SK-N-SH (cell line): ENCODE measurements around the gene TAF4. TPM values are rescaled to one million over a fixed set of nuclear protein-coding genes. Genes with fewer than 3 reads are reported as not detected.

ENCODE experiments used
- CTCF ChIA-PET: fragments of 300-600, 350-600 bp; formaldehyde crosslinking; extraction: SDS; loops from one replicate; lab custom pipeline; 2021; lab: Yijun Ruan, JAX
- POLR2A ChIA-PET: fragments of 350-600 bp; sonication (Branson Sonifier 250); formaldehyde crosslinking; extraction: SDS; loops from one replicate; lab custom pipeline; 2020; ENCODE audit warnings: antibody characterized with exemption, inconsistent platforms; lab: Yijun Ruan, JAX
- DNase-seq: peaks from one replicate; pipeline ENCODE4 v3.0.0; 2012
- H2AFZ ChIP-seq: fragments of 200-600 bp; sonication (generic); 2 replicates; pipeline ENCODE4 v1.8.1; 2016; ENCODE audit warnings: antibody characterized with exemption, mild to moderate bottlenecking, low read depth
- H3F3A ChIP-seq: fragments of 200-600 bp; sonication (generic); replicated peaks from 2 replicates; pipeline ENCODE3; 2016; ENCODE audit warnings: antibody characterized with exemption, mild to moderate bottlenecking; ENCODE audit not compliant: insufficient read depth
- H3K27ac ChIP-seq, 2 experiments: fragments of 200-500 bp in 1 of 2; fragments of 200-600 bp in 1 of 2; sonication (Bioruptor generic) in 1 of 2; sonication (generic), shearing (Covaris generic) in 1 of 2; 2 replicates each; pipeline versions ENCODE4 v1.5.1 to v1.6.1; 2014 to 2016; ENCODE audit warnings: low read depth in 2 of 2, inconsistent platforms in 1 of 2, low read length in 1 of 2, mild to moderate bottlenecking in 1 of 2, mixed read lengths in 1 of 2
- H3K27me3 ChIP-seq: fragments of 200-600 bp; sonication (generic), shearing (Covaris generic); 2 replicates; pipeline ENCODE4 v1.6.1; 2016; ENCODE audit warnings: mixed run types; ENCODE audit not compliant: insufficient read depth
- H3K36me3 ChIP-seq, 2 experiments: fragments of 200-500 bp in 1 of 2; fragments of 200-600 bp in 1 of 2; sonication (Bioruptor generic) in 1 of 2; sonication (generic) in 1 of 2; replicated peaks in 1 of 2; 2 replicates each; pipeline versions ENCODE3 to v1.5.1; 2014 to 2016; ENCODE audit warnings: low read length in 1 of 2, mild to moderate bottlenecking in 1 of 2; ENCODE audit not compliant: insufficient read depth in 2 of 2, control insufficient read depth in 1 of 2
- H3K4me1 ChIP-seq, 2 experiments: fragments of 200-500 bp in 1 of 2; fragments of 200-600 bp in 1 of 2; sonication (Bioruptor generic) in 1 of 2; sonication (generic), shearing (Covaris generic) in 1 of 2; 2 replicates each; pipeline versions ENCODE4 v1.5.1 to v1.6.1; 2014 to 2016; ENCODE audit warnings: low read depth in 1 of 2, low read length in 1 of 2, mixed run types in 1 of 2; ENCODE audit not compliant: insufficient read depth in 2 of 2, control insufficient read depth in 1 of 2
- H3K4me2 ChIP-seq: fragments of 200-600 bp; sonication (generic), shearing (Covaris generic); 2 replicates; pipeline ENCODE4 v1.6.1; 2017; ENCODE audit warnings: mixed run types
- H3K4me3 ChIP-seq, 2 experiments: fragments of 200-500 bp in 1 of 2; fragments of 200-600 bp in 1 of 2; sonication (Bioruptor generic) in 1 of 2; sonication (generic), shearing (Covaris generic) in 1 of 2; 2 replicates each; pipeline versions ENCODE4 v1.5.1 to v1.8.1; 2014 to 2016; ENCODE audit warnings: low read depth in 2 of 2, inconsistent platforms in 1 of 2, low read length in 1 of 2, mild to moderate bottlenecking in 1 of 2, mixed read lengths in 1 of 2, moderate library complexity in 1 of 2
- H3K79me2 ChIP-seq: fragments of 200-600 bp; sonication (generic); 2 replicates; pipeline ENCODE4 v1.8.1; 2017; ENCODE audit warnings: mild to moderate bottlenecking; ENCODE audit not compliant: insufficient read depth
- H3K9ac ChIP-seq: fragments of 200-600 bp; sonication (generic); 2 replicates; pipeline ENCODE4 v1.6.1; 2017; ENCODE audit warnings: mixed run types
- H3K9me2 ChIP-seq: fragments of 200-600 bp; sonication (generic); 2 replicates; pipeline ENCODE4 v1.6.1; 2017; ENCODE audit warnings: mixed run types
- H3K9me3 ChIP-seq: fragments of 200-600 bp; sonication (generic); 2 replicates; pipeline ENCODE4 v1.6.1; 2017; ENCODE audit warnings: mixed run types, mild to moderate bottlenecking, moderate library complexity
- H4K20me1 ChIP-seq: fragments of 200-600 bp; sonication (generic); 2 replicates; pipeline ENCODE4 v1.6.1; 2017; ENCODE audit warnings: mild to moderate bottlenecking, mixed run types; ENCODE audit not compliant: insufficient read depth
- CHD2 ChIP-seq: fragments of 150-350 bp; IDR thresholded peaks from 2 replicates; pipeline ENCODE4 v1.6.1; 2018; ENCODE audit warnings: low read length; ENCODE audit not compliant: partially characterized antibody
- EP300 ChIP-seq, 2 experiments: IDR thresholded peaks; 2 replicates each; pipeline versions ENCODE4 v1.4.0 to v1.6.1; 2012; ENCODE audit warnings: borderline replicate concordance in 1 of 2, low read depth in 1 of 2, low read length in 1 of 2
- FOXJ3 ChIP-seq: sonication (generic); formaldehyde crosslinking; IDR thresholded peaks from 2 replicates; pipeline ENCODE4 v1.5.1; 2020; ENCODE audit warnings: mild to moderate bottlenecking, missing genetic modification reagents
- GABPA ChIP-seq: IDR thresholded peaks from 2 replicates; pipeline ENCODE4 v1.4.0; 2012; ENCODE audit warnings: low read depth, mild to moderate bottlenecking
- GATA2 ChIP-seq: sonication (generic); formaldehyde crosslinking; IDR thresholded peaks from 2 replicates; pipeline ENCODE4 v1.5.0; 2020; ENCODE audit warnings: mild to moderate bottlenecking, missing genetic modification reagents
- JUND ChIP-seq: IDR thresholded peaks from 2 replicates; pipeline ENCODE4 v1.4.0; 2012
- MXI1 ChIP-seq: IDR thresholded peaks from 2 replicates; pipeline ENCODE4 v1.6.1; 2012; ENCODE audit warnings: mild to moderate bottlenecking, low read depth, low read length, improper control_type of control experiment
- NFIC ChIP-seq: IDR thresholded peaks from 2 replicates; pipeline ENCODE4 v1.4.0; 2012; ENCODE audit warnings: borderline replicate concordance
- NRF1 ChIP-seq: IDR thresholded peaks from 2 replicates; pipeline ENCODE4 v1.6.1; 2012; ENCODE audit warnings: low read depth, mild to moderate bottlenecking, low read length
- POLR2AphosphoS5 ChIP-seq: IDR thresholded peaks from 2 replicates; pipeline ENCODE4 v1.6.1; 2012; ENCODE audit warnings: low read depth, low read length
- RAD21 ChIP-seq: IDR thresholded peaks from 2 replicates; pipeline ENCODE4 v1.6.1; 2012; ENCODE audit warnings: mild to moderate bottlenecking, low read length
- REST ChIP-seq: IDR thresholded peaks from 2 replicates; pipeline ENCODE4 v1.6.1; 2012; ENCODE audit warnings: mild to moderate bottlenecking, low read depth, low read length, moderate library complexity
- SIN3A ChIP-seq: IDR thresholded peaks from 2 replicates; pipeline ENCODE4 v1.6.1; 2012; ENCODE audit warnings: low read depth, mild to moderate bottlenecking, low read length, moderate library complexity, borderline replicate concordance
- SMC3 ChIP-seq: IDR thresholded peaks from 2 replicates; pipeline ENCODE4 v1.6.1; 2012; ENCODE audit warnings: low read depth, low read length, improper control_type of control experiment
- TCF12 ChIP-seq: IDR thresholded peaks from 2 replicates; pipeline ENCODE4 v1.4.0; 2012
- YY1 ChIP-seq: IDR thresholded peaks from 2 replicates; pipeline ENCODE4 v1.4.0; 2012; ENCODE audit warnings: low read depth, mild to moderate bottlenecking
- WGBS: methylation state at CpG from one replicate; pipeline ENCODE4 v1.1.6; 2017; ENCODE audit warnings: low lambda C conversion rate; 5-methylcytosine and 5-hydroxymethylcytosine counted together
- polyA plus RNA-seq, 3 experiments: library from polyadenylated mRNA; depleted of rRNA; stranded (reverse); fragments of >200 nt; gene quantifications; 2 replicates each; pipeline ENCODE4 v1.2.3, GENCODE V29; 2012

Gene TAF4
- polyA plus RNA-seq, 1 of the 3 experiments (the other 2 are of a cell fraction), result 4.8 TPM

DNA sequence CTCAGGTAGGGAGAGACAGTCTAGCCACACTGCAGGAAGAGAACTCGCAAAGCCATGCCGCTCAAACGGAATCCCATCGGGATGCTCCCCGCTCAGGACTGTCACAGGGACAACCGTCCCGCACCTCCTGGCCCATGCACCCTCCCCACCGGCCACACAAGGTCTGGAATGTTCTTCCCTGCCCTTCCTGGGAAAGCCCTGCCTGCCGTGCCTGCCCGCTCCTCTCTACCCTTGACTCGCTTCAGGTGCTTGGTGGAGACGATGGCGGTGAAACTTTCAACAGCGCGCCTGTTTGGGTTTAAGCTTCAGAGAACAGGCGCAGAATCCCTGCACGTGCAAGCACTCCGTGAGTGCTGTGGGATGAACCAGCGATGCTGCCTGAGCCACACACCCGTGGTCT is 20.6 kb downstream of the TAF4 start (continued):
- TF ChIP-seq YY1 (no peak), EP300 (IDR thresholded peaks at IDR 0.05; ENCODE audit: borderline replicate concordance in 1 of 2, low read depth in 1 of 2, low read length in 1 of 2) (no peak)

GRCh38 chr20:62044631-62045030 is 21.1 kb downstream of the TAF4 start:
- Histone ChIP-seq H3K27me3 (no peaks in the 10 kb centered on the region), H3K36me3 (no peaks in the 10 kb centered on the region), H3K4me2 (no peak overlapping the region), H3K79me2 (peaks cover 76% of the 10 kb centered on the region), H3K27ac (no peak overlapping the region), H3K9ac (no peak overlapping the region), H3F3A (no peaks in the 10 kb centered on the region), H3K9me3 (no peaks in the 10 kb centered on the region), H3K9me2 (no peaks in the 10 kb centered on the region), H2AFZ (no peak overlapping the region), H3K4me1 (peaks cover 0 to 17% of the 10 kb centered on the region in 2 experiments; a peak in 1 of 4 replicates), H3K4me3 (no peak overlapping the region), H4K20me1 (peaks cover 51% of the 10 kb centered on the region; the same call in 1 of the 2 replicates)
- no peak for DNase-seq
- WGBS, result 77% methylated on average over 6 of the region's 6 CpGs
- TF ChIP-seq EP300 (IDR thresholded peaks at IDR 0.05; ENCODE audit: borderline replicate concordance in 1 of 2, low read depth in 1 of 2, low read length in 1 of 2) (no peak), CHD2 (no peak), YY1 (no peak), JUND (no peak), NRF1 (no peak), TCF12 (no peak), GABPA (no peak), SIN3A (no peak), POLR2AphosphoS5 (no peak), MXI1 (no peak), GATA2 (CRISPR knock-in tag) (no peak), SMC3 (no peak), NFIC (no peak), RAD21 (no peak), REST (no peak), FOXJ3 (CRISPR knock-in tag) (no peak)
- ChIA-PET CTCF (interaction anchor here (2.6 kb wide), 1 partner anchor 33 kb away, joined by 10 read pairs; no protein-coding TSS in a partner anchor), POLR2A (no interaction called here)
